AG04450 (cell line): Measurements from ENCODE around the gene XK. TPM values are rescaled to one million over a fixed set of nuclear protein-coding genes. Genes with fewer than 3 reads are reported as not detected.
"Not testable (repeated sequence)": the region's sequence is repeated elsewhere in the genome, so short reads cannot be mapped to it uniquely, and the experiment has no call there.

Source experiments
- CTCF ChIA-PET: fragments of 300-600, 350-600 bp; formaldehyde crosslinking; extraction: SDS; loops from one replicate; lab custom pipeline; 2022; ENCODE audit warnings: antibody characterized with exemption, inconsistent platforms; lab: Charles Lee
- POLR2A ChIA-PET: fragments of 350-600 bp; formaldehyde crosslinking; extraction: SDS; loops from one replicate; lab custom pipeline; 2021; ENCODE audit warnings: antibody characterized with exemption, inconsistent platforms; lab: Yijun Ruan, JAX
- DNase-seq: peaks from one replicate; pipeline ENCODE4 v3.0.0-alpha.2; 2011; ENCODE audit warnings: low read depth, low spot score
- H3K27ac ChIP-seq: one replicate; pipeline ENCODE4 v1.5.1; 2012; ENCODE audit warnings: low read depth, low read length, control low read depth
- H3K27me3 ChIP-seq: one replicate; pipeline ENCODE4 v1.6.0; 2012; ENCODE audit warnings: low read length; ENCODE audit not compliant: control insufficient read depth, insufficient read depth
- H3K4me3 ChIP-seq: 2 replicates; pipeline ENCODE4 v1.5.1; 2011; ENCODE audit warnings: mild to moderate bottlenecking, low read depth, low read length, control low read depth
- H3K9me3 ChIP-seq: 2 replicates; pipeline ENCODE4 v1.5.1; 2012; ENCODE audit warnings: low read length; ENCODE audit not compliant: control insufficient read depth, insufficient read depth
- polyA plus RNA-seq: library from polyadenylated mRNA; depleted of rRNA; stranded (reverse); fragments of >200 nt; gene quantifications from 2 replicates; pipeline ENCODE4 v1.2.3, GENCODE V29; 2011
- TF ChIP-seq, protein P1 (sequence below): IDR thresholded peaks from 2 replicates; pipeline ENCODE4 v1.5.1; 2011; ENCODE audit warnings: low read depth, low read length, control low read depth, inconsistent platforms

Gene XK
- polyA plus RNA-seq, 1 experiment = 0.11 TPM

DNA sequence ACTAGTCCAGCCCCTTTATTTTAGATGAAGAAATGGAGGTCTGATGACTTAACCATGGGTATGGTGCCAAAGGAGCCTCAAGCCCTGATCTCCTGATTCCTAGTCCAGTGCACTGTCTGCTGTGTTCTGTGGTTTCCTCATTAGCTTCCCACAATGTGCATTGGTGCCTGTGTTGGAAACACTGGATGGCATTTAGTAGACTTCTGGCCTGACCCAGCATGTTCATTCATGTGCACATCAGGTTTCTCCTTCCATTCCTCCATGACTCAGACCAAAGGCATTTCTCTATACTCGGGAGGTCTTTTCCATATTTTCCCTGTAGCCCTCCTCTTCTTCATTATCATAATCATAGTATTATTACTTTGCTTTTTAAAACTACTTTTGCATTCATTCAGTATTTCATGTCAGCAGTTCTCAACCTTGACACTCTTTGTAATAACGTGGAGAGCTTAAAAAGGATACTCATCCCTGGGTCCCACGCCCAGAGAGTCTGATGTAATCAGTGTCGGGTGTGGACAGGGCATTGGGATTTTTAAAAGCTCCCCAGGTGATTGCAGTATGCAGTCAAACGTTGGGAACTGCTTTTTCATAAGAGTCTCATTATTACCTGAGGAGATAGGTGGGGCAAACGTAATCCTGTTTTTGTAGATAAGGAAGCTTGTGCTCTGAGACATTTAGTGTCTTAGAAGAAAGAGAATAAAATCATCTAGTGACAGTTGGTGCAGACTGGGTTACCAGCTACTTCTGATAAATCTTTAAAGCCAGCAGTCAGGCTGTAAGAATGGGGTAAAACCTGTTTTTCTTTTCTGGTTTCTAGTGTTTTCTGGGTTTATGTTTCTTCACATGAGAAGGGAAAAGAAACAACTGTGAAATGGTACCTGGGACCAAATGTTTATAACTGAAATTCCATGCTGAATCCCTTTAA lies 40.9 kb upstream of the XK start:
- TF ChIP-seq, protein P1, sequence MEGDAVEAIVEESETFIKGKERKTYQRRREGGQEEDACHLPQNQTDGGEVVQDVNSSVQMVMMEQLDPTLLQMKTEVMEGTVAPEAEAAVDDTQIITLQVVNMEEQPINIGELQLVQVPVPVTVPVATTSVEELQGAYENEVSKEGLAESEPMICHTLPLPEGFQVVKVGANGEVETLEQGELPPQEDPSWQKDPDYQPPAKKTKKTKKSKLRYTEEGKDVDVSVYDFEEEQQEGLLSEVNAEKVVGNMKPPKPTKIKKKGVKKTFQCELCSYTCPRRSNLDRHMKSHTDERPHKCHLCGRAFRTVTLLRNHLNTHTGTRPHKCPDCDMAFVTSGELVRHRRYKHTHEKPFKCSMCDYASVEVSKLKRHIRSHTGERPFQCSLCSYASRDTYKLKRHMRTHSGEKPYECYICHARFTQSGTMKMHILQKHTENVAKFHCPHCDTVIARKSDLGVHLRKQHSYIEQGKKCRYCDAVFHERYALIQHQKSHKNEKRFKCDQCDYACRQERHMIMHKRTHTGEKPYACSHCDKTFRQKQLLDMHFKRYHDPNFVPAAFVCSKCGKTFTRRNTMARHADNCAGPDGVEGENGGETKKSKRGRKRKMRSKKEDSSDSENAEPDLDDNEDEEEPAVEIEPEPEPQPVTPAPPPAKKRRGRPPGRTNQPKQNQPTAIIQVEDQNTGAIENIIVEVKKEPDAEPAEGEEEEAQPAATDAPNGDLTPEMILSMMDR = no peak
- DNase-seq = no peak
- no peaks in the 10 kb centered on the region for H3K27me3 ChIP-seq
- POLR2A ChIA-PET = no interaction called here
- H3K4me3 ChIP-seq = no peak overlapping the region
- H3K9me3 ChIP-seq = no peaks in the 10 kb centered on the region
- CTCF ChIA-PET = no interaction called here
- no peak overlapping the region for H3K27ac ChIP-seq

DNA sequence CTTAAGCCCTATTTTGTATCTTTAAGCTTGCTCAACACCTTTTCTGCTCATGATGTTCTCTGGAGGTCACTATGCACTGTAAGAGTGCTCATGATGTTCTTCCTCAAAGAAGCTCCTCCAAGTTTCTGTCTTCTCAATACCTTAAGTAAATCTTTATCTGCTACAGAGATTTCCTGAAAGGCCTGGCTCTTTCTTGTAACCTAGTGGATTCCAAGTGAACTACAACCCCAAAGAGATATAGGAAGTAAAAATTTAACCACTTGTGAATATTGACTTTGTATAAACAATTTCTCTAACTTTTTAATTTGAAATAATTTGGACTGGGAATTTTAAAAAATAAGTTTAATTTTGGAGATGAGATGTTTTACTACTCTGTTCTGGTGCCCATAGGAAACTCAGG lies 39.3 kb upstream of the XK start:
- Histone ChIP-seq H3K27ac (no peak overlapping the region), H3K9me3 (no peaks in the 10 kb centered on the region), H3K27me3 (no peaks in the 10 kb centered on the region), H3K4me3 (no peak overlapping the region)
- ChIA-PET CTCF (no interaction called here), POLR2A (no interaction called here)
- TF ChIP-seq, protein P1 = no peak
- no peak for DNase-seq

DNA sequence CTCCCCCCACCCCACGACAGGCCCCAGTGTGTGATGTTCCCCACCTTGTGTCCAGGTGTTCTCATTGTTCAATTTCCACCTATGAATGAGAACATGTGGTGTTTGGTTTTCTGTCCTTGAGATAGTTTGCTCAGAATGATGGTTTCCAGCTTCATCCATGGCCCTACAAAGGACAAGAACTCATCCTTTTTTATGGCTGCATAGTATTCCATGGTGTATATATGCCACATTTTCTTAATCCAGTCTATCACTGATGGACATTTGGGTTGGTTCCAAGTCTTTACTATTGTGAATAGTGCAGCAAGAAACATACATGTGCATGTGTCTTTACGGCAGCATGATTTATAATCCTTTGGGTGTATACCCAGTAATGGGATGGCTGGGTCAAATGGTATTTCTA lies 34.7 kb upstream of the XK start:
- H3K27ac ChIP-seq, H3K4me3 ChIP-seq, CTCF ChIA-PET, H3K27me3 ChIP-seq, DNase-seq, H3K9me3 ChIP-seq, POLR2A ChIA-PET: not testable (repeated sequence)

DNA sequence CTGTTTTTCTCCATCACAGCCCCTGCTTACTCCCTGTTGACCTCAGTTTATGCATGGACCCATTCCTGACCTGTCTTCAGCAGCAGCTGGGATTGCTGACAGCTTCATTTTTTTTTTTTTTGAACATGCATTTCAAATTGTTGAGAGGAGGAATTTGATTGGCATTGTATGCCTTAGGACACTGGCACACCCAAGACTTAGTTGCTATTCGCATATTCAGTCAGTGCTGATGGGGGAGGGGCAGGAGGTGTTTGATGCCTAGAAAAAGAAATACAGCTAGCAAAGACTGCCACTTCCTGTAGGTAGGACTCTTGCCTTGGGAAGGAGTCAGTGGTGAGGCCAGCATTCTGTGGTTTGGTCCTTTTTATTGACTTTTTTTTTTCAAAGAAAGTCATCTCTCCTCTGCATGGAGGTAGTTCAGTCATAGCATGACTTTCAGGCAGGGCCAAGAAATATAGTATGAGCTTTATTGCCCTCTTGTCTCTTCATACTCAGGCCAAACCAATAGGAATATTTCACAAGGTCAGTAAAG lies 33.6 kb upstream of the XK start:
- TF ChIP-seq, protein P1 = no peak
- no peaks in the 10 kb centered on the region for H3K27me3 ChIP-seq

DNA sequence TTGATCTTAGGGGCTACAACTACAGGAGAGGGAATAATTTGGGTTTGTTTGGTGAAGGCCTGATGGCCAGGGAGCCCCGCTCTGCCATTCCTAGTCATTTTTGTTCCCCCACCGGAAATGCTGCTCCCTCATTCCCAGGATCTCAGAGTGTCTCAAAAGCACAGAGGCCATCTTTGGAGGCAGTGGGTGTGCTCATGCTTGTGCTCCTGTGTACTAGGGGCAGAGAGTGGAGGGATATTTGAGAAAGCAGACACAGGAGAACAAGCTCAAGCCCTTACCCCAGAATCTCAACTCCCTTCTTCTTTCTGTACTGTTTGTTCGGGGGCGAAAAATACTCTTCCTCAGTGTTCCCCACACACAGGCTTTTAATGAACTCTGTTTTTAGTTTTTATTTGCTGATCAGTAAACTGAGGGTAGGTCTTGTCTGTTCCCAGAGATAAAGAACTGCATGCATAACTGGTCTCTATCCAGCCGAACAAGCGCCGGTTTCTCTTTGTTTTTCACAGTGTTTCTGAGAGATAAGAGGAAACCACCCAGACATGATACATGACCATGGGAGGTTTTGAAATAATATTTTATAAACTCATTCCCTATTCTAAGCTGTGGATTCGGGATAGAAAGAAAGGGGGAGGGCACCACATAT lies 32.9 kb upstream of the XK start:
- ChIA-PET CTCF (no interaction called here), POLR2A (no interaction called here)
- H3K27me3 ChIP-seq = no peaks in the 10 kb centered on the region
- TF ChIP-seq, protein P1 = no peak
- no peaks in the 10 kb centered on the region for H3K9me3 ChIP-seq
- no peak overlapping the region for H3K4me3 ChIP-seq
- DNase-seq = no peak
- H3K27ac ChIP-seq = no peak overlapping the region

More for the DNA sequence above, 33.6 kb upstream of the XK start:
- no peaks in the 10 kb centered on the region for H3K9me3 ChIP-seq
- ChIA-PET CTCF (no interaction called here), POLR2A (no interaction called here)
- no peak for DNase-seq
- H3K4me3 ChIP-seq = no peak overlapping the region
- H3K27ac ChIP-seq = no peak overlapping the region
